Dermis lymphatic vessel endothelial cell (primary cell): ENCODE results near the gene PLAC1. TPM values are rescaled to one million over a fixed set of nuclear protein-coding genes. Genes with fewer than 3 reads are reported as not detected.

Experiments used
- total RNA-seq: library from RNA; depleted of rRNA; stranded (reverse); fragments of >200 nt; gene quantifications from 2 replicates; pipeline ENCODE4 v1.2.1, GENCODE V29; 2014

The PLAC1 gene
- total RNA-seq = not detected in 2 replicates

GRCh38 chrX:134658002-134658759, at the start of gene PLAC1:
Gene PLAC1, minus strand, starts transcription at chrX:134658471. Its CDS starts 91,789 bp downstream, at chrX:134566682.

Other genes starting within 250 kb of the PLAC1 start
- gene HPRT1, start 198.3 kb downstream of the PLAC1 start, total RNA-seq = 9.6 and 12.4 TPM in 2 replicates
- 4.7 and 5.4 TPM in 2 replicates for gene PABIR2, start 138.7 kb upstream of the PLAC1 start, total RNA-seq